ENCODE measurements around the gene GEMIN5. TPM values are rescaled to one million over a fixed set of nuclear protein-coding genes. Genes with fewer than 3 reads are reported as not detected.
"Not testable (repeated sequence)": the region's sequence is repeated elsewhere in the genome, so short reads cannot be mapped to it uniquely, and the experiment has no call there.

Gene GEMIN5
- total RNA-seq, 6 experiments from 2014 or later = 5.7 to 11.3 (median 7.5) TPM

DNA sequence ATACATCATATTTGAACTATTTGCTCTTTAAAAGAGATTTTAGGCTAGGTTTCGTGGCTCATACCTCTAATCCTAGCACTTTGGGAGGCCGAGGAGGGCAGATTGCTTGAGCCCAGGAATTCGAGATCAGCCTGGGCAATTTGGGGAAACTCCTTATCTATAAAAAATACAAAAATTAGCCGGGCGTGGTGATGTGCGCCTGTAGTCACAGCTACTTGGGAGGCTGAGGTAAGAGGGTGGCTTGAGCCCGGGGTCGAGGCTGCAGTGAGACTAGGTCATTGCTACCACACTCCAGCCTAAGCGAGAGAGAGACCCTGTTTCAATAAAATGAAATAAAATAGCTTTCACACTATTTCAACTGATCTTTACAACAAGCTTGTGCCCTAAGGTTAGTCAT is 2.4 kb upstream of the GEMIN5 start:
- no peak for TF ChIP-seq POLR2A (IDR thresholded peaks at IDR 0.05)
- TF ChIP-seq, protein P1, sequence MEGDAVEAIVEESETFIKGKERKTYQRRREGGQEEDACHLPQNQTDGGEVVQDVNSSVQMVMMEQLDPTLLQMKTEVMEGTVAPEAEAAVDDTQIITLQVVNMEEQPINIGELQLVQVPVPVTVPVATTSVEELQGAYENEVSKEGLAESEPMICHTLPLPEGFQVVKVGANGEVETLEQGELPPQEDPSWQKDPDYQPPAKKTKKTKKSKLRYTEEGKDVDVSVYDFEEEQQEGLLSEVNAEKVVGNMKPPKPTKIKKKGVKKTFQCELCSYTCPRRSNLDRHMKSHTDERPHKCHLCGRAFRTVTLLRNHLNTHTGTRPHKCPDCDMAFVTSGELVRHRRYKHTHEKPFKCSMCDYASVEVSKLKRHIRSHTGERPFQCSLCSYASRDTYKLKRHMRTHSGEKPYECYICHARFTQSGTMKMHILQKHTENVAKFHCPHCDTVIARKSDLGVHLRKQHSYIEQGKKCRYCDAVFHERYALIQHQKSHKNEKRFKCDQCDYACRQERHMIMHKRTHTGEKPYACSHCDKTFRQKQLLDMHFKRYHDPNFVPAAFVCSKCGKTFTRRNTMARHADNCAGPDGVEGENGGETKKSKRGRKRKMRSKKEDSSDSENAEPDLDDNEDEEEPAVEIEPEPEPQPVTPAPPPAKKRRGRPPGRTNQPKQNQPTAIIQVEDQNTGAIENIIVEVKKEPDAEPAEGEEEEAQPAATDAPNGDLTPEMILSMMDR (IDR thresholded peaks at IDR 0.05) = no peak

DNA sequence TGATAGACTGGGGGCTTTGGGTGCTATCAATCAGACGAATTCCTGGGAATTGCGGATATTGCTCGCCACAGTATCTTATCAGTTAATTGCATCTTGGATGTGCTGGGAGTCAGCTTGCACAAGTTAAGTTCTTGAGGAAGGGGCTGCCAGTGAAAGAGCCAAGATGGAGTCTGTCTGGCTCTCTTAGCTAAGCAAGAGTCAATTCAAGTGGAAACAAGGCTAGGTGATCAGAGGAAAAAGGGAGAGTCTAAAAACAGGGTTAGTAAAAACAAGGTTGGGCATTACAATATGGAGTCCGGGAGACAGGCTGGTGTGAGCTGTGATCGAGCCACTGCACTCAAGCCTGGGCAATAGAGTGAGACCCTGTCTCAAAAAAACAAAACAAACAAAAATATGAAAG is 1.4 kb upstream of the GEMIN5 start:
- not testable (repeated sequence) for H3K4me3 ChIP-seq, H3K27ac ChIP-seq, DNase-seq, H3K9me3 ChIP-seq, H3K36me3 ChIP-seq, ATAC-seq, H3K27me3 ChIP-seq
- peaks cover 0 to 28% (median 8%) of the 10 kb centered on the region in 4 donors for H3K4me1 ChIP-seq
- WGBS (ENCODE audit: insufficient coverage, low coverage, low lambda C conversion rate, missing lambda C conversion rate) = 91% methylated on average over 5 of the region's 5 CpGs
- intact Hi-C loops (cut with DNase I) = loop anchor here in 1 of 2 donors (5.0 to 10.0 kb wide), 2 partner anchors 85 to 287 kb away; partner anchors contain the start of genes CNOT8 and FAXDC2

More for the DNA sequence above, 2.4 kb upstream of the GEMIN5 start:
- no peak for DNase-seq
- no peaks in the 10 kb centered on the region for H3K9me3 ChIP-seq
- no peak for ATAC-seq
- H3K4me3 ChIP-seq = peak overlapping the region; percentile 65 to 77 (median 76)
- no peaks in the 10 kb centered on the region for H3K36me3 ChIP-seq
- intact Hi-C loops (cut with DNase I) = no loop called here
- H3K27ac ChIP-seq = peak overlapping the region in 2 of 3 donors; percentile 47 to 70
- peaks cover 0 to 28% (median 8%) of the 10 kb centered on the region in 4 donors for H3K4me1 ChIP-seq
- no peaks in the 10 kb centered on the region for H3K27me3 ChIP-seq
- WGBS (ENCODE audit: insufficient coverage, low coverage, low lambda C conversion rate, missing lambda C conversion rate) = 82% methylated on average over 3 of the region's 9 CpGs

GRCh38 chr5:154937186-154937717 is 759 bp downstream of the GEMIN5 start:
- intact Hi-C loops (cut with DNase I) = loop anchor here in 1 of 2 donors (5.0 to 10.0 kb wide), 2 partner anchors 82 to 285 kb away; partner anchors contain the start of genes CNOT8 and FAXDC2
- H3K4me1 ChIP-seq = peaks cover 0 to 37% (median 6%) of the 10 kb centered on the region in 4 donors
- TF ChIP-seq, protein P1 (IDR thresholded peaks at IDR 0.05) = no peak
- TF ChIP-seq POLR2A (IDR thresholded peaks at IDR 0.05) = no peak
- H3K9me3 ChIP-seq = no peaks in the 10 kb centered on the region
- peak overlapping the region in 1 of 3 donors; percentile 59 for H3K27ac ChIP-seq
- DNase-seq = no peak
- ATAC-seq = no peak
- peak overlapping the region; percentile 88 to 97 (median 96) for H3K4me3 ChIP-seq
- WGBS (ENCODE audit: insufficient coverage, low coverage, low lambda C conversion rate, missing lambda C conversion rate) = 7% methylated on average over 10 of the region's 11 CpGs
- H3K27me3 ChIP-seq = no peaks in the 10 kb centered on the region
- no peaks in the 10 kb centered on the region for H3K36me3 ChIP-seq

DNA sequence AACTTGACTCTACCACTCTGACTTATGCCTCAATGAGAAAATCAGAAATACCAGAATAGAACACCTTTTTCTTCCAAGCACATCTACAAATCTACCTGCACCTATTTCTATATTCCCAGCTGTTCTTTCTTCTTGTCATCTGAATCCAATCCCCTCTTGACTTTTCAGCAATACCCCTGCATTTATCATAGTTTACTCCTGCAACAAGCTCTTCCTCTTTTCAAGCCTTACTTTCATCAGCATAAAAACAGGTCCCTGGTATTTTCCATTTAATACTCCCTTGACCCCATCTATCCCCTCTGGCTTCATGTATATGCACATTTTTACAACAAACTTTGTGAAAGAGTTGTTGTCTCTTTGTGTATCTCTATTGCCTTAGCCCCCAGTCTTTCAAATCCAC is 3.1 kb downstream of the GEMIN5 start:
- intact Hi-C loops (cut with DNase I) = loop anchor here in 1 of 2 donors (5.0 to 10.0 kb wide), 2 partner anchors 80 to 283 kb away; partner anchors contain the start of genes CNOT8 and FAXDC2
- no peaks in the 10 kb centered on the region for H3K9me3 ChIP-seq
- H3K4me1 ChIP-seq = peaks cover 0 to 24% (median 3%) of the 10 kb centered on the region in 4 donors
- no peak overlapping the region for H3K4me3 ChIP-seq
- H3K36me3 ChIP-seq = peaks cover 0 to 15% (median 4%) of the 10 kb centered on the region in 4 donors
- no peak for TF ChIP-seq POLR2A (IDR thresholded peaks at IDR 0.05)
- ATAC-seq (no peak), DNase-seq (no peak)
- no peaks in the 10 kb centered on the region for H3K27me3 ChIP-seq
- H3K27ac ChIP-seq = no peak overlapping the region

GRCh38 chr5:154933537-154933936 is 4.5 kb downstream of the GEMIN5 start:
- DNase-seq (no peak), ATAC-seq (peak; percentile 33 to 56 (median 44))
- no peak overlapping the region for H3K4me3 ChIP-seq
- peaks cover 0 to 24% (median 3%) of the 10 kb centered on the region in 4 donors for H3K4me1 ChIP-seq
- WGBS (ENCODE audit: insufficient coverage, low coverage, low lambda C conversion rate, missing lambda C conversion rate) = 30% methylated on average over 3 of the region's 3 CpGs
- no peaks in the 10 kb centered on the region for H3K27me3 ChIP-seq
- intact Hi-C loops (cut with DNase I) = loop anchor here in 1 of 2 donors (10.0 kb wide), 1 partner anchor 79 kb away; the partner anchor contains the start of genes CNOT8 and FAXDC2
- peak overlapping the region in 1 of 3 donors; percentile 56 for H3K27ac ChIP-seq
- TF ChIP-seq POLR2A (IDR thresholded peaks at IDR 0.05) = no peak
- TF ChIP-seq, protein P1 (IDR thresholded peaks at IDR 0.05) = no peak
- peaks cover 0 to 15% (median 4%) of the 10 kb centered on the region in 4 donors for H3K36me3 ChIP-seq
- no peaks in the 10 kb centered on the region for H3K9me3 ChIP-seq

Data from right lobe of liver (tissue), 6 donors.